Muscle layer of colon (tissue), 2 donors: ENCODE data around the gene NFIL3.
"Not testable (repeated sequence)": the region's sequence is repeated elsewhere in the genome, so short reads cannot be mapped to it uniquely, and the experiment has no call there.

Experiments
- H3K27ac ChIP-seq: one replicate; pipeline ENCODE4 v1.7.0; 2013; ENCODE audit warnings: low read depth, mild to moderate bottlenecking, low read length, moderate library complexity
- H3K27me3 ChIP-seq, 2 donors: one replicate each; pipeline ENCODE4 v1.7.0; 2013; ENCODE audit warnings: low read length in 2 of 2, mild to moderate bottlenecking in 2 of 2; ENCODE audit not compliant: insufficient read depth in 2 of 2, control insufficient read depth in 1 of 2
- H3K36me3 ChIP-seq: one replicate; pipeline ENCODE4 v1.7.0; 2013; ENCODE audit warnings: mild to moderate bottlenecking, low read length; ENCODE audit not compliant: insufficient read depth
- H3K4me1 ChIP-seq: one replicate; pipeline ENCODE4 v1.7.0; 2013; ENCODE audit warnings: mild to moderate bottlenecking, low read length; ENCODE audit not compliant: insufficient read depth
- H3K4me3 ChIP-seq, 2 donors: one replicate each; pipeline ENCODE4 v1.7.0; 2013; ENCODE audit warnings: low read length in 2 of 2, low read depth in 1 of 2, mild to moderate bottlenecking in 1 of 2, moderate library complexity in 1 of 2
- H3K9ac ChIP-seq: one replicate; pipeline ENCODE4 v1.7.0; 2013; ENCODE audit warnings: low read length
- H3K9me3 ChIP-seq: one replicate; pipeline ENCODE4 v1.7.0; 2013; ENCODE audit warnings: mild to moderate bottlenecking, low read length
- donor health status: abdominal sarcoma.
- donor health status: Adenocarcinoma of cecum.

NFIL3 gene

GRCh38 chr9:91423785-91424402 lies at the start of gene NFIL3:
TSS of gene NFIL3 (minus strand) at chr9:91423832. CDS start at chr9:91410734, 13,098 bp downstream.
- peaks cover 15% of the 10 kb centered on the region for H3K4me1 ChIP-seq
- no peaks in the 10 kb centered on the region for H3K9me3 ChIP-seq
- H3K27me3 ChIP-seq = no peaks in the 10 kb centered on the region
- peak within 1 kb of the TSS; percentile 92 for H3K9ac ChIP-seq
- H3K4me3 ChIP-seq = peak within 1 kb of the TSS; percentile 86 to 91
- peak within 1 kb of the TSS; percentile 95 for H3K27ac ChIP-seq
- no peaks in the 10 kb centered on the region for H3K36me3 ChIP-seq

- H3K36me3 ChIP-seq, H3K4me3 ChIP-seq, H3K27ac ChIP-seq, H3K9ac ChIP-seq, H3K27me3 ChIP-seq, H3K4me1 ChIP-seq, H3K9me3 ChIP-seq: not testable (repeated sequence)
Measured at GRCh38 chr9:91471524-91471923, 47.9 kb upstream of the NFIL3 start.

- Histone ChIP-seq H3K4me3 (no peak overlapping the region), H3K9ac (no peak overlapping the region)
Measured at GRCh38 chr9:91465420-91465819, 41.8 kb upstream of the NFIL3 start.

GRCh38 chr9:91458906-91459305 lies 35.3 kb upstream of the NFIL3 start:
- Histone ChIP-seq H3K4me1 (no peaks in the 10 kb centered on the region), H3K36me3 (no peaks in the 10 kb centered on the region), H3K27me3 (no peaks in the 10 kb centered on the region), H3K9me3 (no peaks in the 10 kb centered on the region), H3K27ac (no peak overlapping the region), H3K4me3 (no peak overlapping the region), H3K9ac (no peak overlapping the region)

More at GRCh38 chr9:91465420-91465819, 41.8 kb upstream of the NFIL3 start:
- no peaks in the 10 kb centered on the region for H3K27me3 ChIP-seq
- no peaks in the 10 kb centered on the region for H3K9me3 ChIP-seq
- no peaks in the 10 kb centered on the region for H3K36me3 ChIP-seq
- no peak overlapping the region for H3K27ac ChIP-seq
- H3K4me1 ChIP-seq = no peaks in the 10 kb centered on the region

- Histone ChIP-seq H3K9me3 (no peaks in the 10 kb centered on the region), H3K36me3 (no peaks in the 10 kb centered on the region), H3K9ac (no peak overlapping the region), H3K27me3 (no peaks in the 10 kb centered on the region), H3K27ac (no peak overlapping the region), H3K4me3 (no peak overlapping the region), H3K4me1 (no peaks in the 10 kb centered on the region)
Measured at GRCh38 chr9:91452844-91453243, 29.2 kb upstream of the NFIL3 start.

- Histone ChIP-seq H3K4me3 (no peak overlapping the region), H3K9me3 (no peaks in the 10 kb centered on the region), H3K4me1 (no peaks in the 10 kb centered on the region), H3K36me3 (no peaks in the 10 kb centered on the region), H3K27ac (no peak overlapping the region), H3K9ac (no peak overlapping the region), H3K27me3 (no peaks in the 10 kb centered on the region)
Measured at GRCh38 chr9:91451431-91452270, 28.0 kb upstream of the NFIL3 start.

- no peak overlapping the region for H3K27ac ChIP-seq
- no peak overlapping the region for H3K9ac ChIP-seq
- no peaks in the 10 kb centered on the region for H3K36me3 ChIP-seq
- peaks cover 0 to 5% of the 10 kb centered on the region in 2 donors for H3K27me3 ChIP-seq
- no peaks in the 10 kb centered on the region for H3K4me1 ChIP-seq
- H3K9me3 ChIP-seq = no peaks in the 10 kb centered on the region
- H3K4me3 ChIP-seq = no peak overlapping the region
Measured at GRCh38 chr9:91445135-91445534, 21.5 kb upstream of the NFIL3 start.

- H3K27me3 ChIP-seq = peaks cover 0 to 5% of the 10 kb centered on the region in 2 donors
- no peaks in the 10 kb centered on the region for H3K4me1 ChIP-seq
- H3K27ac ChIP-seq = no peak overlapping the region
- H3K9ac ChIP-seq = no peak overlapping the region
- H3K4me3 ChIP-seq = no peak overlapping the region
- H3K36me3 ChIP-seq = no peaks in the 10 kb centered on the region
- no peaks in the 10 kb centered on the region for H3K9me3 ChIP-seq
Measured at GRCh38 chr9:91443994-91444392, 20.4 kb upstream of the NFIL3 start.

- H3K4me1 ChIP-seq = no peaks in the 10 kb centered on the region
- no peak overlapping the region for H3K27ac ChIP-seq
- peaks cover 0 to 5% of the 10 kb centered on the region in 2 donors for H3K27me3 ChIP-seq
Measured at GRCh38 chr9:91443321-91443993, 19.8 kb upstream of the NFIL3 start.

GRCh38 chr9:91436841-91437240 lies 13.2 kb upstream of the NFIL3 start:
- H3K36me3 ChIP-seq = no peaks in the 10 kb centered on the region
- H3K4me3 ChIP-seq = no peak overlapping the region
- H3K27me3 ChIP-seq = no peaks in the 10 kb centered on the region
- H3K4me1 ChIP-seq = peaks cover 5% of the 10 kb centered on the region
- no peak overlapping the region for H3K27ac ChIP-seq
- H3K9me3 ChIP-seq = no peaks in the 10 kb centered on the region
- H3K9ac ChIP-seq = no peak overlapping the region

More at GRCh38 chr9:91443321-91443993, 19.8 kb upstream of the NFIL3 start:
- H3K9me3 ChIP-seq = no peaks in the 10 kb centered on the region
- H3K36me3 ChIP-seq = no peaks in the 10 kb centered on the region
- H3K9ac ChIP-seq = no peak overlapping the region
- no peak overlapping the region for H3K4me3 ChIP-seq

- Histone ChIP-seq H3K27ac (no peak overlapping the region), H3K9ac (no peak overlapping the region), H3K36me3 (no peaks in the 10 kb centered on the region), H3K27me3 (no peaks in the 10 kb centered on the region), H3K9me3 (no peaks in the 10 kb centered on the region), H3K4me1 (peaks cover 5% of the 10 kb centered on the region), H3K4me3 (no peak overlapping the region)
Measured at GRCh38 chr9:91433180-91433579, 9.5 kb upstream of the NFIL3 start.
